Neural progenitor cell (in vitro differentiated cells): ENCODE data around the gene MAGEB17.

Source experiments
- CTCF ChIP-seq: fragments of 200-600 bp; sonication (generic); IDR thresholded peaks from 2 replicates; pipeline ENCODE4 v1.5.1; 2017; ENCODE audit warnings: antibody characterized with exemption, mild to moderate bottlenecking
- EZH2 ChIP-seq: fragments of 200-600 bp; sonication (generic); IDR thresholded peaks from 2 replicates; pipeline ENCODE4 v1.6.1; 2017; ENCODE audit warnings: antibody characterized with exemption, mild to moderate bottlenecking, moderate library complexity
- EZH2phosphoT487 ChIP-seq: fragments of 200-600 bp; sonication (generic); IDR thresholded peaks from 2 replicates; pipeline ENCODE4 v1.6.1; 2017; ENCODE audit warnings: antibody characterized with exemption

GRCh38 chrX:16142246-16142558 is 25.1 kb upstream of the MAGEB17 start:
- no peak for TF ChIP-seq CTCF
- no peak for TF ChIP-seq EZH2
- TF ChIP-seq EZH2phosphoT487 = no peak
